ENCODE measurements around the gene RYR1.

DNA sequence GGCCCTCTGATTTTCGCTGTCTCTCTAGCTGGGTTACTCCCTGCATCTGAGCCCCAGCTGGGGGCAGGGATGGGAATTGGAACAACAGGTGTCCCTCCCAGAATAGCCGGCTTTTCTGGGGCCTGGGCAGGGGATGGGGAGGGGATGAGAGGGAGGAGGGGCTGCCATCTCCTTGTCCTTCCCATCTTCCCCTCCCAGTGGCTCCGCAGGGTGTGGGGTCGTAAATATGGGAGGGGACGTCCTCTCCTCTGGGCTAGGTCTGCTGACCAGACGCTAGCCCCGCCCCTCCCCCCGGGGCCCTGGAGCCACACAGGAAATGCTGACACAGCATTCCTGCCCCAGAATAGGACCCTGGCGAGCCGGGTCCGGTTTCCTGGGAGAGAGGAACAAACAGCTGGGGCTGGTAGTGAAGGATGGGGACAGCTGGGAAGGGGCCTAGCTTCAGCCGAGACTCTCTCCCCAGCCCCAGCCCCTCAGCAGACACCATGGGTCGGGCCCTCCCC lies 1.1 kb downstream of the RYR1 start:
- TF ChIP-seq, protein P1, sequence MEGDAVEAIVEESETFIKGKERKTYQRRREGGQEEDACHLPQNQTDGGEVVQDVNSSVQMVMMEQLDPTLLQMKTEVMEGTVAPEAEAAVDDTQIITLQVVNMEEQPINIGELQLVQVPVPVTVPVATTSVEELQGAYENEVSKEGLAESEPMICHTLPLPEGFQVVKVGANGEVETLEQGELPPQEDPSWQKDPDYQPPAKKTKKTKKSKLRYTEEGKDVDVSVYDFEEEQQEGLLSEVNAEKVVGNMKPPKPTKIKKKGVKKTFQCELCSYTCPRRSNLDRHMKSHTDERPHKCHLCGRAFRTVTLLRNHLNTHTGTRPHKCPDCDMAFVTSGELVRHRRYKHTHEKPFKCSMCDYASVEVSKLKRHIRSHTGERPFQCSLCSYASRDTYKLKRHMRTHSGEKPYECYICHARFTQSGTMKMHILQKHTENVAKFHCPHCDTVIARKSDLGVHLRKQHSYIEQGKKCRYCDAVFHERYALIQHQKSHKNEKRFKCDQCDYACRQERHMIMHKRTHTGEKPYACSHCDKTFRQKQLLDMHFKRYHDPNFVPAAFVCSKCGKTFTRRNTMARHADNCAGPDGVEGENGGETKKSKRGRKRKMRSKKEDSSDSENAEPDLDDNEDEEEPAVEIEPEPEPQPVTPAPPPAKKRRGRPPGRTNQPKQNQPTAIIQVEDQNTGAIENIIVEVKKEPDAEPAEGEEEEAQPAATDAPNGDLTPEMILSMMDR (tag by site-specific recombination; IDR thresholded peaks at IDR 0.05): no peak
- TF ChIP-seq, protein P2, sequence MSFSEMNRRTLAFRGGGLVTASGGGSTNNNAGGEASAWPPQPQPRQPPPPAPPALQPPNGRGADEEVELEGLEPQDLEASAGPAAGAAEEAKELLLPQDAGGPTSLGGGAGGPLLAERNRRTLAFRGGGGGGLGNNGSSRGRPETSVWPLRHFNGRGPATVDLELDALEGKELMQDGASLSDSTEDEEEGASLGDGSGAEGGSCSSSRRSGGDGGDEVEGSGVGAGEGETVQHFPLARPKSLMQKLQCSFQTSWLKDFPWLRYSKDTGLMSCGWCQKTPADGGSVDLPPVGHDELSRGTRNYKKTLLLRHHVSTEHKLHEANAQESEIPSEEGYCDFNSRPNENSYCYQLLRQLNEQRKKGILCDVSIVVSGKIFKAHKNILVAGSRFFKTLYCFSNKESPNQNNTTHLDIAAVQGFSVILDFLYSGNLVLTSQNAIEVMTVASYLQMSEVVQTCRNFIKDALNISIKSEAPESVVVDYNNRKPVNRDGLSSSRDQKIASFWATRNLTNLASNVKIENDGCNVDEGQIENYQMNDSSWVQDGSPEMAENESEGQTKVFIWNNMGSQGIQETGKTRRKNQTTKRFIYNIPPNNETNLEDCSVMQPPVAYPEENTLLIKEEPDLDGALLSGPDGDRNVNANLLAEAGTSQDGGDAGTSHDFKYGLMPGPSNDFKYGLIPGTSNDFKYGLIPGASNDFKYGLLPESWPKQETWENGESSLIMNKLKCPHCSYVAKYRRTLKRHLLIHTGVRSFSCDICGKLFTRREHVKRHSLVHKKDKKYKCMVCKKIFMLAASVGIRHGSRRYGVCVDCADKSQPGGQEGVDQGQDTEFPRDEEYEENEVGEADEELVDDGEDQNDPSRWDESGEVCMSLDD (tag by site-specific recombination; IDR thresholded peaks at IDR 0.05): no peak
- TF ChIP-seq, protein P3, sequence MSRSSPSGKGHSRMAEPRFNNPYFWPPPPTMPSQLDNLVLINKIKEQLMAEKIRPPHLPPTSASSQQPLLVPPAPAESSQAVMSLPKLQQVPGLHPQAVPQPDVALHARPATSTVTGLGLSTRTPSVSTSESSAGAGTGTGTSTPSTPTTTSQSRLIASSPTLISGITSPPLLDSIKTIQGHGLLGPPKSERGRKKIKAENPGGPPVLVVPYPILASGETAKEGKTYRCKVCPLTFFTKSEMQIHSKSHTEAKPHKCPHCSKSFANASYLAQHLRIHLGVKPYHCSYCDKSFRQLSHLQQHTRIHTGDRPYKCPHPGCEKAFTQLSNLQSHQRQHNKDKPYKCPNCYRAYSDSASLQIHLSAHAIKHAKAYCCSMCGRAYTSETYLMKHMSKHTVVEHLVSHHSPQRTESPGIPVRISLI (tag by site-specific recombination; IDR thresholded peaks at IDR 0.05): no peak
- TF ChIP-seq ZNF610 (tag by site-specific recombination; IDR thresholded peaks at IDR 0.05; ENCODE audit: borderline replicate concordance) (no peak), ZNF423 (tag by site-specific recombination; IDR thresholded peaks at IDR 0.05) (no peak), ZNF274 (IDR thresholded peaks at IDR 0.05; ENCODE audit: low read length) (no peak), ZNF274 (tag by site-specific recombination; IDR thresholded peaks at IDR 0.05; ENCODE audit: borderline replicate concordance) (no peak), ZFP69B (tag by site-specific recombination; IDR thresholded peaks at IDR 0.05) (no peak)

Data from HEK293 (cell line).